Upper lobe of left lung (tissue), 6 donors: ENCODE measurements around the gene HOXA4. TPM values are rescaled to one million over a fixed set of nuclear protein-coding genes. Genes with fewer than 3 reads are reported as not detected.

Experiments used
- ATAC-seq, 2 donors: fragments of 200-7000 bp; cut with Tn5 transposase; one replicate each; pipeline ENCODE4 v1.9.1; 2022; ENCODE audit warnings: mild to moderate bottlenecking in 2 of 2, moderate library complexity in 2 of 2; ENCODE audit not compliant: low FRiP score in 2 of 2
- DNase-seq, 2 donors: peaks; one replicate each; pipeline ENCODE4 v3.0.0-alpha.2; 2019 to 2020
- H3K27ac ChIP-seq, 4 donors: fragments of 200-600 bp; sonication (generic); one replicate each; pipeline ENCODE4 v1.5.1; 2016 to 2019
- H3K27me3 ChIP-seq, 4 donors: fragments of 200-600 bp; sonication (generic); one replicate each; pipeline ENCODE4 v1.5.1; 2017 to 2019
- H3K36me3 ChIP-seq, 4 donors: fragments of 200-600 bp; sonication (generic); one replicate each; pipeline ENCODE4 v1.5.1; 2016 to 2019
- H3K4me1 ChIP-seq, 4 donors: fragments of 200-600 bp; sonication (generic); one replicate each; pipeline ENCODE4 v1.5.1; 2018 to 2019
- H3K4me3 ChIP-seq, 4 donors: fragments of 200-600 bp; sonication (generic); one replicate each; pipeline ENCODE4 v1.5.1; 2017 to 2019; ENCODE audit warnings: mild to moderate bottlenecking in 2 of 4, moderate library complexity in 1 of 4
- H3K9me3 ChIP-seq, 4 donors: fragments of 200-600 bp; sonication (generic); one replicate each; pipeline ENCODE4 v1.5.1; 2018 to 2019
- EP300 ChIP-seq, 4 donors: sonication (generic); formaldehyde crosslinking; IDR thresholded peaks; one replicate each; pipeline ENCODE4 v1.5.1; 2017; ENCODE audit warnings: antibody characterized with exemption in 4 of 4, control low read depth in 2 of 4
- POLR2A ChIP-seq, 4 donors: fragments of 450-650 bp; IDR thresholded peaks; one replicate each; pipeline ENCODE4 v1.5.1; 2016 to 2017; ENCODE audit warnings: antibody characterized with exemption in 4 of 4, mild to moderate bottlenecking in 2 of 4
- POLR2AphosphoS5 ChIP-seq, 2 donors: sonication (generic); formaldehyde crosslinking; IDR thresholded peaks; one replicate each; pipeline ENCODE4 v1.5.1; 2017; ENCODE audit warnings: antibody characterized with exemption in 2 of 2
- WGBS, 2 donors: methylation state at CpG; one replicate each; pipeline ENCODE4 v1.1.5; 2017 to 2018; 5-methylcytosine and 5-hydroxymethylcytosine counted together
- total RNA-seq, 6 donors: library from RNA; depleted of rRNA in 4 of 6; stranded (reverse); fragments of >200 nt in 4 of 6; gene quantifications; one replicate each; pipeline versions ENCODE4 v1.1.0 to v1.2.1, GENCODE V29; 2016 to 2021
- TF ChIP-seq, protein P1 (sequence below), 6 experiments: fragments of 450-650 bp in 4 of 6; fragments of 200-600 bp in 2 of 6; sonication (generic) in 2 of 6; IDR thresholded peaks; one replicate each; pipeline ENCODE4 v1.5.1; 2016 to 2019; ENCODE audit warnings: antibody characterized with exemption in 6 of 6
- donor health status: DM: no; HTN: no; CAD: no; lungs with moderate emphysema.
- donor health status: DM: no; HTN: yes; CAD: no; lungs with severe emphysema.

HOXA4 gene
- total RNA-seq, 6 donors from 2014 or later = 1.5 to 10.5 (median 6.2) TPM

- DNase-seq (peak in 1 of 2 donors; percentile 77), ATAC-seq (peak; percentile 41 to 65)
- H3K27ac ChIP-seq = peak within 1 kb of the TSS; percentile 89 to 95 (median 94)
- TF ChIP-seq EP300 (IDR thresholded peaks at IDR 0.05) (no peak), POLR2A (IDR thresholded peaks at IDR 0.05) (no peak), POLR2AphosphoS5 (IDR thresholded peaks at IDR 0.05) (peak; percentile 63 to 67)
- TF ChIP-seq, protein P1, sequence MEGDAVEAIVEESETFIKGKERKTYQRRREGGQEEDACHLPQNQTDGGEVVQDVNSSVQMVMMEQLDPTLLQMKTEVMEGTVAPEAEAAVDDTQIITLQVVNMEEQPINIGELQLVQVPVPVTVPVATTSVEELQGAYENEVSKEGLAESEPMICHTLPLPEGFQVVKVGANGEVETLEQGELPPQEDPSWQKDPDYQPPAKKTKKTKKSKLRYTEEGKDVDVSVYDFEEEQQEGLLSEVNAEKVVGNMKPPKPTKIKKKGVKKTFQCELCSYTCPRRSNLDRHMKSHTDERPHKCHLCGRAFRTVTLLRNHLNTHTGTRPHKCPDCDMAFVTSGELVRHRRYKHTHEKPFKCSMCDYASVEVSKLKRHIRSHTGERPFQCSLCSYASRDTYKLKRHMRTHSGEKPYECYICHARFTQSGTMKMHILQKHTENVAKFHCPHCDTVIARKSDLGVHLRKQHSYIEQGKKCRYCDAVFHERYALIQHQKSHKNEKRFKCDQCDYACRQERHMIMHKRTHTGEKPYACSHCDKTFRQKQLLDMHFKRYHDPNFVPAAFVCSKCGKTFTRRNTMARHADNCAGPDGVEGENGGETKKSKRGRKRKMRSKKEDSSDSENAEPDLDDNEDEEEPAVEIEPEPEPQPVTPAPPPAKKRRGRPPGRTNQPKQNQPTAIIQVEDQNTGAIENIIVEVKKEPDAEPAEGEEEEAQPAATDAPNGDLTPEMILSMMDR (IDR thresholded peaks at IDR 0.05) = no peak
- no peaks in the 10 kb centered on the region for H3K9me3 ChIP-seq
- WGBS, 2 donors = 5 to 6% methylated on average over 29 of the region's 29 CpGs
- peaks cover 0 to 31% (median 15%) of the 10 kb centered on the region in 4 donors for H3K4me1 ChIP-seq
- H3K27me3 ChIP-seq = peaks cover 0 to 30% (median 10%) of the 10 kb centered on the region in 4 donors
- no peaks in the 10 kb centered on the region for H3K36me3 ChIP-seq
- peak within 1 kb of the TSS; percentile 5 to 50 (median 43) for H3K4me3 ChIP-seq
These were observed 27.7 kb downstream of the HOXA4 start, which contains the start of gene HOXA2 for GRCh38 chr7:27102581-27103442. HOXA2 (minus strand) TSS chr7:27102683; CDS start chr7:27102500, 183 bp downstream.

GRCh38 chr7:27101957-27102580 is 28.5 kb downstream of the HOXA4 start:
- peaks cover 0 to 31% (median 17%) of the 10 kb centered on the region in 4 donors for H3K4me1 ChIP-seq
- TF ChIP-seq, protein P1 (IDR thresholded peaks at IDR 0.05) = peak in 1 of 6 experiments; percentile 10
- TF ChIP-seq POLR2A (IDR thresholded peaks at IDR 0.05) = no peak
- TF ChIP-seq EP300 (IDR thresholded peaks at IDR 0.05) = no peak
- TF ChIP-seq POLR2AphosphoS5 (IDR thresholded peaks at IDR 0.05) = no peak
- WGBS, 2 donors = 3 to 17% methylated on average over 20 to 39 of the region's 39 CpGs
- H3K4me3 ChIP-seq = peak overlapping the region; percentile 1 to 50 (median 43)
- peak overlapping the region; percentile 89 to 95 (median 94) for H3K27ac ChIP-seq
- DNase-seq = peak in 1 of 2 donors; percentile 88
- no peaks in the 10 kb centered on the region for H3K36me3 ChIP-seq
- ATAC-seq = no peak
- H3K27me3 ChIP-seq = peaks cover 0 to 31% (median 10%) of the 10 kb centered on the region in 4 donors
- no peaks in the 10 kb centered on the region for H3K9me3 ChIP-seq

GRCh38 chr7:27101171-27101956 is 29.2 kb downstream of the HOXA4 start:
- ATAC-seq = no peak
- Histone ChIP-seq H3K27ac (peak overlapping the region; percentile 89 to 95 (median 94)), H3K36me3 (no peaks in the 10 kb centered on the region), H3K27me3 (peaks cover 0 to 31% (median 10%) of the 10 kb centered on the region in 4 donors), H3K9me3 (no peaks in the 10 kb centered on the region), H3K4me3 (peak overlapping the region; percentile 3 to 50 (median 43)), H3K4me1 (peaks cover 0 to 30% (median 16%) of the 10 kb centered on the region in 4 donors)
- 30 to 31% methylated on average over 23 to 25 of the region's 25 CpGs for WGBS, 2 donors
- TF ChIP-seq POLR2AphosphoS5 (IDR thresholded peaks at IDR 0.05) (no peak), EP300 (IDR thresholded peaks at IDR 0.05) (no peak), POLR2A (IDR thresholded peaks at IDR 0.05) (no peak)
- TF ChIP-seq, protein P1 (IDR thresholded peaks at IDR 0.05) = no peak
- peak in 1 of 2 donors; percentile 77 for DNase-seq

DNA sequence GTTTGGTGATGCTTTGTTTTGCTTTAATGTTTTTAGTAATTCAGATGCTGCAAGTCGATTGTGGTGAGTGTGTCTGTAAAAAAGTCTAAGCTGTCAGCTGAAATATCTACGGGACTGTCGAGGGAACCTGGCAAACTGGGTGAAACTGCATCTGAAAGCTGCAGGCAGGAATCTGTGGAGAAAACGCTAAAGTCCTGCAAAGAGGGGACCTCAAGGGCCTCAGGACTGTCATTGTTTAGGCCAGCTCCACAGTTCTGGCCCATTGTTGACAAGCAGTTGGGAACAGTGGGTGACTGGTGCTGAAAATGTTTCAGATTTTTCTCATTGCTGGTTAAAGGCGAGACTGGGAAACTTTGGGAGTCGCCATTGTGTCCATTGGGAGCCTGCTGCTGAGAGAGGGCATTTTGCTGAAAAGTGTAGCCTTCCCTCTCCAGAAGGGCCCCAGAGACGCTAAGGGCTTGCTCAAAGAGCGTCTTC is 29.8 kb downstream of the HOXA4 start:
- Histone ChIP-seq H3K9me3 (no peaks in the 10 kb centered on the region), H3K4me1 (peaks cover 0 to 30% (median 18%) of the 10 kb centered on the region in 4 donors), H3K27me3 (peaks cover 0 to 31% (median 11%) of the 10 kb centered on the region in 4 donors), H3K27ac (peak overlapping the region; percentile 89 to 95 (median 94)), H3K4me3 (peak overlapping the region; percentile 3 to 50 (median 43)), H3K36me3 (no peaks in the 10 kb centered on the region)
- ATAC-seq (no peak), DNase-seq (no peak)
- TF ChIP-seq, protein P1 (IDR thresholded peaks at IDR 0.05) = no peak
- TF ChIP-seq POLR2A (IDR thresholded peaks at IDR 0.05) = no peak
- no peak for TF ChIP-seq POLR2AphosphoS5 (IDR thresholded peaks at IDR 0.05)
- TF ChIP-seq EP300 (IDR thresholded peaks at IDR 0.05) = no peak
- WGBS, 2 donors = 36 to 43% methylated on average over 8 of the region's 8 CpGs
